ENCODE measurements around the gene SRGAP1. TPM values are rescaled to one million over a fixed set of nuclear protein-coding genes. Genes with fewer than 3 reads are reported as not detected.

Gene SRGAP1
- total and polyA plus RNA-seq, 2 of the 8 experiments (the other 6 are each of a cell fraction or from before 2014, with no cell fraction given): 3.2 to 7.3 TPM

DNA sequence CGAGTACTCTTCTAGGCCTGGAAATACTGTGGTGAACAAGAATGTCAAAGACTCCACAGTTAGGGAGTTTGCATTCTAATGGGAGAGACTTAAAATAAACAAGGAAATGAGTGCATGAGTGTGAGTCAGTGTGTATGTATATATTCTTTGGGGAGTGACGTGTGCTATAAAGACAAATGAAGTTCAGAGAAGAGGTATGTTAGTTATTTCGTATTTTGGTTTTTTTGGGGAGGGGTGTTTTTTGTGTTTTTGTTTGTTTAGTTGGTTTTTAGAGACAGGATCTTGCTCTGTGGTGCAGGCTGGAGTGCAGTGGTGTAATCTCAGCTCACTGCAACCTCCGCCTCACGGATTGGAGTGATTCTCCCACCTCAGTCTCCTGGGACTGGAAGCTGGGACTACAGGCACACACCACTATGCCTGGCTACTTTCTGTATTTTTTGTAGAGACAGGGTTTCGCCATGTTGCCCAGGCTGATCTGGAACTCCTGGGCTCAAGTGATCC is 74.3 kb downstream of the SRGAP1 start (continued):
- TF ChIP-seq CHD7 (IDR thresholded peaks at IDR 0.05; ENCODE audit: insufficient replicate concordance, low read length) (no peak), CHD2 (IDR thresholded peaks at IDR 0.05; ENCODE audit: low read length) (no peak), CHD1 (IDR thresholded peaks at IDR 0.05; ENCODE audit: low read depth, low read length) (no peak), PHF8 (conservative IDR thresholded peaks at IDR 0.05; ENCODE audit: low read depth, low read length) (no peak), ASH2L (IDR thresholded peaks at IDR 0.05; ENCODE audit: low read length) (no peak), RFX5 (IDR thresholded peaks at IDR 0.05; ENCODE audit: borderline replicate concordance, low read depth, low read length) (no peak)
